Mesodermal cell (in vitro differentiated cells): ENCODE results near the gene DHX36.

ENCODE experiments used
- H3K27ac ChIP-seq: 2 replicates; pipeline ENCODE4 v1.7.0; 2013; ENCODE audit warnings: mild to moderate bottlenecking, low read depth, low read length, moderate library complexity; ENCODE audit not compliant: severe bottlenecking
- H3K36me3 ChIP-seq: 2 replicates; pipeline ENCODE4 v1.7.1; 2013; ENCODE audit warnings: mild to moderate bottlenecking, low read length, moderate library complexity; ENCODE audit not compliant: control insufficient read depth, insufficient read depth
- H3K4me1 ChIP-seq: one replicate; pipeline ENCODE4 v1.7.1; 2013; ENCODE audit warnings: mild to moderate bottlenecking, low read length; ENCODE audit not compliant: insufficient read depth, control insufficient read depth, poor library complexity, severe bottlenecking
- H3K4me3 ChIP-seq: 2 replicates; pipeline ENCODE4 v1.7.0; 2013; ENCODE audit warnings: low read length, control low read depth, mild to moderate bottlenecking; ENCODE audit not compliant: insufficient read depth, poor library complexity, severe bottlenecking; ENCODE audit errors: extremely low read depth
- H3K9me3 ChIP-seq: 2 replicates; pipeline ENCODE4 v1.7.1; 2013; ENCODE audit warnings: mild to moderate bottlenecking, low read length, moderate library complexity; ENCODE audit not compliant: control insufficient read depth
- WGBS, 2 experiments: methylation state at CpG; one replicate each; pipeline ENCODE4 v1.1.5; 2013; ENCODE audit warnings: missing lambda C conversion rate in 2 of 2; ENCODE audit not compliant: insufficient coverage in 2 of 2; 5-methylcytosine and 5-hydroxymethylcytosine counted together

The DHX36 gene

DNA sequence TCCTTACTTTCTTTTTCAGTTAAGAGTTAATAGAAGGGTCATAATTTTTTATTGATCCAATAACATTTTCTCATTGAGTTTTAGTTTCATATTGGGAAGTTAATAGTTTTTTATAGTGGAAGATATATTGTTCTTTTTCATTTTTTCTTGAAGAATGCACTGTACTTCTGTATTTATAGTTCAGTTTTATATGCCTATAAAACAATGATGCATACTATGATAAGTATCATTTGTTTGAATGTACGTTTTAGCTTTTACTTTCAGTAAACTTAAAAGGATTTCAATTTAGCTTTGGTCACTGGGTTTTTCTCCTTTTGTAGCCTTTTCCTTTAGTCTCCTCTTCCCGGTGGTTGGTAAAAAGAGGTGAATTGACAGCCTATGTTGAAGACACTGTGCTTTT, 98.8 kb downstream of the DHX36 start:
- H3K4me3 ChIP-seq = no peak overlapping the region
- H3K36me3 ChIP-seq = no peaks in the 10 kb centered on the region
- H3K27ac ChIP-seq = no peak overlapping the region
- no peaks in the 10 kb centered on the region for H3K9me3 ChIP-seq
- H3K4me1 ChIP-seq = peaks cover 13% of the 10 kb centered on the region
- no CpG with 5 or more reads among the region's 2 CpGs for WGBS, 2 experiments

DNA sequence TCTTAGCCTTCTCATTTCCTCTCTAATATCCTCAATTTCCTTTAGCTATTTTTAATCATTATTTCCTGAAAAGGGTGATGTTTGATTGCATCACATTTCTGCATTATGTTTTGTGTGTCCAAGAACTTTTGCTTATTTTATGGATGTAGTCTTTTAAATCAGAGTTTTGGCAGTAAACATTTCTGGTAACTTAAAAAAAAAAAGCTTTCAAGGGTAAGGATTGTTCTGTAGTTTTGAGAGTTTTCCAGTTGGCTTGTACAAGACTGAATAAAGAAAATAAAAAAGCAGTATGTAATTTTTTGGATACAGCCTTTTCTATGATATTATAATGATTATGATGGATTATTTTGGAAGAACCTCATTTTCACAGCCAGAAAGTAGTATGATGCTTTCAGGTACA, 99.4 kb downstream of the DHX36 start:
- Histone ChIP-seq H3K9me3 (no peaks in the 10 kb centered on the region), H3K27ac (no peak overlapping the region), H3K4me3 (no peak overlapping the region), H3K4me1 (peaks cover 13% of the 10 kb centered on the region), H3K36me3 (no peaks in the 10 kb centered on the region)

DNA sequence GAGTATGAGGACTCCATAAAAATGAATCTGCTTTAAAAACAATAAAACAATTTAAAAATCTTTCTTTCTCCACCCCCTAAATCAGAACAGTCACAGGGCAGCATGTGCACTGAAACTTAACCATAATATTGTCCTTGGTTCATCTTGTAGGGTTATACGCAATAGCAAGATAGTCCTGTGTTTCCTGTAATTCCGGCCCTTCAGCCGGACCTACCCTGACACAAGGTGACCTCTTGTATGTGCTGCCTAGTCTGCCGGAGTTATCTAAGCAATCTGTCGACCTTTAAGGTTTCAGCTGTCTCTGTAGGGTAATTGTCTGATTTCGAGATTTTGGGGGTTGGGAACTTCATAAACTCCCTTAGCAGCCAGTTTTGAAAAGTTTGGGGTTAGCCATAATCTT, 99.9 kb downstream of the DHX36 start:
- WGBS, 2 experiments = 93 to 98% methylated on average over 3 of the region's 6 CpGs
- Histone ChIP-seq H3K27ac (no peak overlapping the region), H3K4me3 (no peak overlapping the region), H3K36me3 (no peaks in the 10 kb centered on the region), H3K4me1 (peaks cover 12% of the 10 kb centered on the region), H3K9me3 (no peaks in the 10 kb centered on the region)

DNA sequence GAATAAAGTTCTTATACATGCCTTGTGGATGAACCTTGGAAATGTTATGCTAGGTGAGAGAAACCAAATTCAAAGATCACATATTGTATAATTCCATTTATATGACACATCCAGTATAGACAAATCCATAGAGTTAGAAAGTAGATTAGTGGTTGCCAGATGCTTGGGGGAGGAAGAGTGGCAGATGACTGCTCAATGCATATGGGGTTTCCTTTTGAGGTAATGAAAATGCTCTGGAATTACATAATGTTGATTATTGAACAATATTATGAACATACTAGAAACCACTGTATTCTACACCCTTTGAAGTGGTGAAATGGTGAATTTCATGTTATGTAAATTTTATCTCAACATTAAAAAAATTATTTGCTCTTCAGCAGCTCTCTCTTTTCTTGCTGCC, 100.8 kb downstream of the DHX36 start:
- no peak overlapping the region for H3K27ac ChIP-seq
- no peaks in the 10 kb centered on the region for H3K9me3 ChIP-seq
- H3K36me3 ChIP-seq = no peaks in the 10 kb centered on the region
- no peak overlapping the region for H3K4me3 ChIP-seq
- peaks cover 3% of the 10 kb centered on the region for H3K4me1 ChIP-seq
